NB4 (cell line): Measurements from ENCODE around the gene RPS27.

ENCODE experiments used
- CTCF ChIP-seq: IDR thresholded peaks from one replicate; pipeline ENCODE4 v1.5.1; 2012; ENCODE audit warnings: low read depth, low read length
- MYC ChIP-seq: IDR thresholded peaks from 2 replicates; pipeline ENCODE4 v1.6.1; 2011; ENCODE audit warnings: low read depth, low read length
- POLR2A ChIP-seq: IDR thresholded peaks from 2 replicates; pipeline ENCODE4 v1.6.1; 2011; ENCODE audit warnings: mild to moderate bottlenecking; ENCODE audit not compliant: insufficient read length; ENCODE audit errors: extremely low read depth

GRCh38 chr1:153951801-153952200 lies 38.8 kb upstream of the RPS27 start:
- TF ChIP-seq CTCF (no peak), POLR2A (no peak), MYC (no peak)
